GM21515 (cell line): Measurements from ENCODE around the gene AP4B1.

Source experiments
- ATAC-seq: cut with Tn5 transposase; IDR thresholded peaks from one replicate; pipeline ENCODE4 v1.9.1; 2021; ENCODE audit not compliant: unreplicated experiment

AP4B1 gene

GRCh38 chr1:113930499-113931161 lies 26.0 kb upstream of the AP4B1 start:
- peak; percentile 30 for ATAC-seq

- ATAC-seq = peak; percentile 28
Measured at GRCh38 chr1:113929750-113930498, 25.3 kb upstream of the AP4B1 start.

- ATAC-seq = peak; percentile 63
Measured at GRCh38 chr1:113928941-113929749, 24.5 kb upstream of the AP4B1 start, which contains the start of gene HIPK1. TSS of gene HIPK1 (plus strand) at chr1:113929324.

- peak; percentile 32 for ATAC-seq
Measured at GRCh38 chr1:113928187-113928930, 23.8 kb upstream of the AP4B1 start.

- ATAC-seq = no peak
Measured at GRCh38 chr1:113924473-113924872, 19.9 kb upstream of the AP4B1 start.

- no peak for ATAC-seq
Measured at GRCh38 chr1:113922957-113923356, 18.4 kb upstream of the AP4B1 start.

GRCh38 chr1:113918243-113918642 lies 13.6 kb upstream of the AP4B1 start:
- no peak for ATAC-seq

- ATAC-seq = no peak
Measured at GRCh38 chr1:113917400-113918082, 12.9 kb upstream of the AP4B1 start.

- no peak for ATAC-seq
Measured at GRCh38 chr1:113916974-113917373, 12.4 kb upstream of the AP4B1 start.

- ATAC-seq = no peak
Measured at GRCh38 chr1:113913887-113914664, 9.5 kb upstream of the AP4B1 start.

GRCh38 chr1:113913312-113913668 lies 8.7 kb upstream of the AP4B1 start:
- ATAC-seq = no peak

- no peak for ATAC-seq
Measured at GRCh38 chr1:113912594-113913311, 8.2 kb upstream of the AP4B1 start.

- ATAC-seq = peak; percentile 5
Measured at GRCh38 chr1:113905435-113905861, 849 bp upstream of the AP4B1 start.

- peak; percentile 31 for ATAC-seq
Measured at GRCh38 chr1:113904293-113904673, 316 bp downstream of the AP4B1 start.

- no peak for ATAC-seq
Measured at GRCh38 chr1:113903501-113904292, 902 bp downstream of the AP4B1 start.

GRCh38 chr1:113901191-113901590 lies 3.4 kb downstream of the AP4B1 start:
- no peak for ATAC-seq

- no peak for ATAC-seq
Measured at GRCh38 chr1:113899111-113899510, 5.5 kb downstream of the AP4B1 start.

GRCh38 chr1:113898241-113898814 lies 6.3 kb downstream of the AP4B1 start:
- ATAC-seq = no peak
